ENCODE data around the gene LY6G5B. TPM values are rescaled to one million over a fixed set of nuclear protein-coding genes. Genes with fewer than 3 reads are reported as not detected.

The LY6G5B gene
- total RNA-seq, 1 experiment from 2014 or later = 5.3 TPM

- ChIA-PET POLR2A (ENCODE audit: unreplicated experiment) (interaction anchor here (0.6 kb wide), 2 partner anchors 24 to 1089 kb away, joined by 5 to 21 read pairs; no protein-coding TSS in a partner anchor), CTCF (no interaction called here)
- Histone ChIP-seq H3K9me2 (replicated peaks; ENCODE audit: low read length) (no peaks in the 10 kb centered on the region), H3K4me1 (ENCODE audit: insufficient read depth, low read length) (peaks cover 10% of the 10 kb centered on the region), H3K79me2 (ENCODE audit: low read length) (peaks cover 25% of the 10 kb centered on the region), H3F3A (ENCODE audit: low read length, unreplicated experiment) (no peaks in the 10 kb centered on the region), H3K9ac (ENCODE audit: low read length) (peak overlapping the region; percentile 86), H4K20me1 (ENCODE audit: low read length) (no peaks in the 10 kb centered on the region), H3K4me2 (ENCODE audit: low read length) (peak overlapping the region; percentile 95), H3K9me3 (ENCODE audit: low read length) (no peaks in the 10 kb centered on the region), H3K27ac (ENCODE audit: low read length) (peak overlapping the region; percentile 71; the same call in 1 of the 2 replicates), H2AFZ (ENCODE audit: low read length) (peak overlapping the region; percentile 87), H3K36me3 (ENCODE audit: low read depth, low read length) (no peaks in the 10 kb centered on the region; the same call in 1 of the 2 replicates), H3K4me3 (ENCODE audit: low read length) (peak overlapping the region; percentile 85), H3K27me3 (ENCODE audit: low read length) (no peaks in the 10 kb centered on the region)
- no peak for TF ChIP-seq EZH2 (IDR thresholded peaks at IDR 0.05; ENCODE audit: low read length, unreplicated experiment)
- TF ChIP-seq EZH2phosphoT487 (IDR thresholded peaks at IDR 0.05; ENCODE audit: borderline replicate concordance, low read length) = no peak
- no peak for TF ChIP-seq CTCF (conservative IDR thresholded peaks at IDR 0.05; ENCODE audit: low read depth, low read length)
- intact Hi-C loops (cut with micrococcal nuclease) = no loop called here
- no TSS peak for BruUV-seq (replicated peaks)
- no peak for ATAC-seq
- no peak for DNase-seq
Observed at GRCh38 chr6:31701666-31702404, 32.1 kb downstream of the LY6G5B start.

- Histone ChIP-seq H2AFZ (ENCODE audit: low read length) (peak overlapping the region; percentile 87), H3K27ac (ENCODE audit: low read length) (peak overlapping the region; percentile 71), H3K4me1 (ENCODE audit: insufficient read depth, low read length) (peaks cover 10% of the 10 kb centered on the region), H4K20me1 (ENCODE audit: low read length) (no peaks in the 10 kb centered on the region), H3K4me3 (ENCODE audit: low read length) (peak overlapping the region; percentile 85), H3K79me2 (ENCODE audit: low read length) (peaks cover 25% of the 10 kb centered on the region), H3K4me2 (ENCODE audit: low read length) (peak overlapping the region; percentile 95), H3K9me3 (ENCODE audit: low read length) (no peaks in the 10 kb centered on the region), H3K27me3 (ENCODE audit: low read length) (no peaks in the 10 kb centered on the region), H3K36me3 (ENCODE audit: low read depth, low read length) (no peaks in the 10 kb centered on the region), H3F3A (ENCODE audit: low read length, unreplicated experiment) (no peaks in the 10 kb centered on the region), H3K9ac (ENCODE audit: low read length) (peak overlapping the region; percentile 86), H3K9me2 (replicated peaks; ENCODE audit: low read length) (no peaks in the 10 kb centered on the region)
- no TSS peak for BruUV-seq (replicated peaks)
- CTCF ChIA-PET = no interaction called here
- POLR2A ChIA-PET (ENCODE audit: unreplicated experiment) = interaction anchor here (0.6 kb wide), 1 partner anchor 23 kb away, joined by 21 read pairs; no protein-coding TSS in a partner anchor
- intact Hi-C loops (cut with micrococcal nuclease) = no loop called here
- DNase-seq (peak; percentile 8), ATAC-seq (peak; percentile 23)
- TF ChIP-seq CTCF (conservative IDR thresholded peaks at IDR 0.05; ENCODE audit: low read depth, low read length) (no peak), EZH2phosphoT487 (IDR thresholded peaks at IDR 0.05; ENCODE audit: borderline replicate concordance, low read length) (no peak), EZH2 (IDR thresholded peaks at IDR 0.05; ENCODE audit: low read length, unreplicated experiment) (no peak)
Observed at GRCh38 chr6:31702405-31702818, 32.6 kb downstream of the LY6G5B start.

Measured in PC-3 (cell line).